GM18520 (cell line): ENCODE measurements around the gene DAB1.

Experiments
- ATAC-seq: cut with Tn5 transposase; IDR thresholded peaks from one replicate; pipeline ENCODE4 v1.9.1; 2021; ENCODE audit not compliant: unreplicated experiment

Gene DAB1

GRCh38 chr1:57279909-57280666 lies 143.8 kb downstream of the DAB1 start:
- ATAC-seq, result no peak

- no peak for ATAC-seq
Observed at GRCh38 chr1:57278558-57278957, 145.3 kb downstream of the DAB1 start.

- ATAC-seq, result no peak
Observed at GRCh38 chr1:57277681-57278080, 146.2 kb downstream of the DAB1 start.

- no peak for ATAC-seq
Observed at GRCh38 chr1:57276918-57277317, 146.9 kb downstream of the DAB1 start.

- ATAC-seq, result no peak
Observed at GRCh38 chr1:57272601-57273000, 151.3 kb downstream of the DAB1 start.

GRCh38 chr1:57272150-57272549 lies 151.7 kb downstream of the DAB1 start:
- ATAC-seq, result no peak

GRCh38 chr1:57270927-57271698 lies 152.7 kb downstream of the DAB1 start:
- ATAC-seq, result no peak

GRCh38 chr1:57269630-57270225 lies 154.1 kb downstream of the DAB1 start:
- no peak for ATAC-seq

- ATAC-seq, result no peak
Observed at GRCh38 chr1:57265104-57265503, 158.8 kb downstream of the DAB1 start.

- no peak for ATAC-seq
Observed at GRCh38 chr1:57262472-57262871, 161.4 kb downstream of the DAB1 start.

GRCh38 chr1:57258557-57259325 lies 165.1 kb downstream of the DAB1 start:
- no peak for ATAC-seq

- no peak for ATAC-seq
Observed at GRCh38 chr1:57255945-57256344, 167.9 kb downstream of the DAB1 start.

GRCh38 chr1:57254022-57254421 lies 169.8 kb downstream of the DAB1 start:
- ATAC-seq, result no peak

- no peak for ATAC-seq
Observed at GRCh38 chr1:57252597-57253294, 171.1 kb downstream of the DAB1 start.

GRCh38 chr1:57250021-57250420 lies 173.8 kb downstream of the DAB1 start:
- no peak for ATAC-seq

- no peak for ATAC-seq
Observed at GRCh38 chr1:57249511-57249910, 174.3 kb downstream of the DAB1 start.

- no peak for ATAC-seq
Observed at GRCh38 chr1:57248830-57249229, 175.0 kb downstream of the DAB1 start.

- no peak for ATAC-seq
Observed at GRCh38 chr1:57238233-57238781, 185.6 kb downstream of the DAB1 start.

GRCh38 chr1:57235730-57236510 lies 187.9 kb downstream of the DAB1 start:
- ATAC-seq, result no peak

- ATAC-seq, result no peak
Observed at GRCh38 chr1:57234459-57234858, 189.4 kb downstream of the DAB1 start.
